ENCODE data around the gene TEX47. TPM values are rescaled to one million over a fixed set of nuclear protein-coding genes. Genes with fewer than 3 reads are reported as not detected.

Gene TEX47
- total and polyA plus RNA-seq, 7 donors, result not detected

DNA sequence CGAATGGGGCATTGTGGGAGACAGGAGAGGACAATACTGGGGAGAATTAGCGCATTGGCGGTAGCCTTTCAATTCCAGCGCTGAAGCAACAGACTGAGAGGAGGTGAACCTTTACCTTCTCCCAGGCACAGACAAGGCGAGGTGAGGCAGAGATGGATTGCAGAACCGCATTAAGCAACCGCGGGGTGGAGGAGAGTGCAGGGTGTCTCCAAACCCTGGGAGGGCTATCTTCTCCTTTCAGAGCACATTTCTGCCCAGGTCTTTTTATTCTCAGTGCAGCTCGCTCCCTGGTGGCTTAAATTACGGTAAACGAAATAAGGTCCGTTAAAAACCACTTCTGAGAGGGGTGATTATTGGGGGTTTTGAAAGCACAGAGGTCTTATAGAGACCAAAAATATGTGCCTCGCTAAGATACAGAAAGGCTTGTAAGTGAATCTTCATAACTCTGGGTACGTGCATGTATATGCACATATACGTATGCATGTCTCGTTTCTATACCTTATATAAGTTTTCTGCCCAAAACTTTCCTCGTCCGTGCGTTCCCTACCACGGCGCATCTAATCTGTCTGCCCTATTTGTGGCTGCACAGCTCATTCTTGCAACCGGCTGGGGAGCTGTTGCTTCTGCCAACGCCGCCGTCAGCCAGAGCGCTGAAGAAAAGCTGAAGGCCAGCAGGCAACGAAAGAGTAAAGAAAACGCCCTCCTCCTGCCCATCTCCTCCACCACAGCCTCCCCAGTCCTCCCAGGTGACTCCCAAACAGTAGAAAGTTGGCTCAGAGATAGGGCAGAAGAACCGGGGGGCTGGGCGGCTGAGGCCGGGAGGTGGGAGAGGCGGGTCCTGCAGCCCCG lies 36.9 kb downstream of the TEX47 start:
- Histone ChIP-seq H3K36me3 (ENCODE audit: insufficient read depth in 1 of 2, low read depth in 1 of 2) (no peaks in the 10 kb centered on the region), H3K4me1 (peaks cover 4% of the 10 kb centered on the region), H3K27ac (no peak overlapping the region), H3K9me3 (no peaks in the 10 kb centered on the region), H3K4me3 (peak overlapping the region; percentile 37), H3K27me3 (ENCODE audit: insufficient read depth in 3 of 3, low read length in 2 of 3) (peaks cover 0 to 41% (median 6%) of the 10 kb centered on the region in 3 donors)
- no peak for DNase-seq
- WGBS, 3 donors, result 5% methylated on average over 33 of the region's 33 CpGs
- intact Hi-C loops (cut with DNase I), result no loop called here
- TF ChIP-seq, protein P1, sequence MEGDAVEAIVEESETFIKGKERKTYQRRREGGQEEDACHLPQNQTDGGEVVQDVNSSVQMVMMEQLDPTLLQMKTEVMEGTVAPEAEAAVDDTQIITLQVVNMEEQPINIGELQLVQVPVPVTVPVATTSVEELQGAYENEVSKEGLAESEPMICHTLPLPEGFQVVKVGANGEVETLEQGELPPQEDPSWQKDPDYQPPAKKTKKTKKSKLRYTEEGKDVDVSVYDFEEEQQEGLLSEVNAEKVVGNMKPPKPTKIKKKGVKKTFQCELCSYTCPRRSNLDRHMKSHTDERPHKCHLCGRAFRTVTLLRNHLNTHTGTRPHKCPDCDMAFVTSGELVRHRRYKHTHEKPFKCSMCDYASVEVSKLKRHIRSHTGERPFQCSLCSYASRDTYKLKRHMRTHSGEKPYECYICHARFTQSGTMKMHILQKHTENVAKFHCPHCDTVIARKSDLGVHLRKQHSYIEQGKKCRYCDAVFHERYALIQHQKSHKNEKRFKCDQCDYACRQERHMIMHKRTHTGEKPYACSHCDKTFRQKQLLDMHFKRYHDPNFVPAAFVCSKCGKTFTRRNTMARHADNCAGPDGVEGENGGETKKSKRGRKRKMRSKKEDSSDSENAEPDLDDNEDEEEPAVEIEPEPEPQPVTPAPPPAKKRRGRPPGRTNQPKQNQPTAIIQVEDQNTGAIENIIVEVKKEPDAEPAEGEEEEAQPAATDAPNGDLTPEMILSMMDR (IDR thresholded peaks at IDR 0.05), result no peak
- no peak for ATAC-seq

DNA sequence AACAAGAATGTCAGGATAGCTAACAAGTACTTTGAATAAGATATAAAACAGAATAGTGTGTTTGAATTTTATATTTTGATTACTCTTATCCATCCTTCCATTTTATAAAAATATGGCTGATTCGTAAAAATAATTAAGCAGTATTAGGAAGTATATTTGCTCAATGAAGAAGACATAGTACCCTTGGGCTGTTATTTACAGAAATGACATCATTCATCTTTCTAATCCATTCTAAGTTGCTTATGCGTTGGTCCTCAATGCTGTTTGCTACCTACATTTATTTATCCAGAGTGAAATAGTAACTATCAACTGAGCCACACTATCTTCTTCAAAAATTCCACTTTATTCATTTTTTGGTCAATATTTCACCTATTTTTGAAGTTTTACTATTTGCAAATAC lies 38.2 kb downstream of the TEX47 start:
- ATAC-seq, result no peak
- TF ChIP-seq, protein P1 (IDR thresholded peaks at IDR 0.05), result no peak
- no peak for DNase-seq
- Histone ChIP-seq H3K36me3 (ENCODE audit: insufficient read depth in 1 of 2, low read depth in 1 of 2) (no peaks in the 10 kb centered on the region), H3K27ac (no peak overlapping the region), H3K4me1 (peaks cover 4% of the 10 kb centered on the region), H3K27me3 (ENCODE audit: insufficient read depth in 3 of 3, low read length in 2 of 3) (peaks cover 0 to 41% (median 6%) of the 10 kb centered on the region in 3 donors), H3K4me3 (no peak overlapping the region), H3K9me3 (no peaks in the 10 kb centered on the region)
- 79 to 89% (median 86%) methylated on average over 2 of the region's 2 CpGs for WGBS, 3 donors
- intact Hi-C loops (cut with DNase I), result no loop called here

DNA sequence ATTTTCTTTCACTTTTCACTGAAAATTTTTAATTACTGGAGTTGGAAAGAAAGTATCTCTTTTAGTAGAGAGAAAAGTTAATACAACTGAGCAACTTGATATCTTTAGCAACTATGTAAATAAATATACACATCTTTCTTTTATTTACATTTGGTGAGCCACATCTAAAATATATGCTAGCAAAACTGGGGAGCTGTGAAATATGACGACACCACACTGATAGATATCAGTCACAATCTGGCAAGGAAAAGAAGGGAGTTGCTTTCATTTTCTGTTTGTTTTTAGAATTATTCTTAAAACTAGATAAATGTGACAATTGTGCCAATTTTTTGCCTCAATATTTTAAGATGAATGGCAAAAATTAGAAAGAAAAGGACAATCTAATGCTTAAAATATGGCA lies 38.7 kb downstream of the TEX47 start:
- DNase-seq (no peak), ATAC-seq (no peak)
- no peaks in the 10 kb centered on the region for H3K9me3 ChIP-seq
- intact Hi-C loops (cut with DNase I), result no loop called here
- H3K36me3 ChIP-seq (ENCODE audit: insufficient read depth in 1 of 2, low read depth in 1 of 2), result no peaks in the 10 kb centered on the region
- WGBS, 3 donors, result 81 to 86% (median 83%) methylated on average over 1 of the region's 1 CpG
- peaks cover 0 to 39% (median 6%) of the 10 kb centered on the region in 3 donors for H3K27me3 ChIP-seq (ENCODE audit: insufficient read depth in 3 of 3, low read length in 2 of 3)
- TF ChIP-seq, protein P1 (IDR thresholded peaks at IDR 0.05), result no peak
- no peak overlapping the region for H3K27ac ChIP-seq
- peaks cover 4% of the 10 kb centered on the region for H3K4me1 ChIP-seq
- H3K4me3 ChIP-seq, result no peak overlapping the region

DNA sequence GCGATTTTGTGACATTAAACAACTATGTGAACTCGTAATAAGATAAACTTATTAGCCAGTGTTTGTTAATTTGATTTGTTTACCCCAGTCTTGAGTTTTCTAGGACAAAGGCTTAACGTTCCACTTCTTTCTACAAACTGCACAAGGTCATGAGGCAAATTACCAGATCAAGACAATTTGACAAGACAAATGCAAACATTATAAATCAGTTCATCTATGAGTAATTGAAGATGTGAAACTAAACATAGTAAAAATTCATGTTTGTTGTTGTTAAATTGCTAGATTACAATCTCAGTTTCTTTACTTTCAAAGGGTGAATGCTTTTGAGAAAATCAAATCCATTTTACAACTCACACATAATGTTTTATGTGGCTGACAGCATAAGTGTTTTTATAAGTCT lies 49.4 kb downstream of the TEX47 start:
- TF ChIP-seq, protein P1 (IDR thresholded peaks at IDR 0.05), result no peak
- Histone ChIP-seq H3K9me3 (no peaks in the 10 kb centered on the region), H3K4me3 (no peak overlapping the region), H3K27me3 (ENCODE audit: insufficient read depth in 3 of 3, low read length in 2 of 3) (no peaks in the 10 kb centered on the region), H3K36me3 (ENCODE audit: insufficient read depth in 1 of 2, low read depth in 1 of 2) (no peaks in the 10 kb centered on the region), H3K27ac (no peak overlapping the region), H3K4me1 (no peaks in the 10 kb centered on the region)
- ATAC-seq, result no peak
- no peak for DNase-seq
- WGBS, 3 donors, result 58 to 68% (median 62%) methylated on average over 3 of the region's 3 CpGs
- intact Hi-C loops (cut with DNase I), result no loop called here

Other genes with a start within 250 kb of the TEX47 start
- gene ZNF804B, start 36.0 kb downstream of the TEX47 start, total RNA-seq, result not detected
- not detected for gene ZNF804B, start 36.0 kb downstream of the TEX47 start, polyA plus RNA-seq